NCI-H446 (cell line): ENCODE data around the gene MBNL3.

Experiments used
- DNase-seq, 2 experiments: peaks; one replicate each; lab custom pipeline; 2025; lab: John Stamatoyannopoulos, UW

The MBNL3 gene, protein sequence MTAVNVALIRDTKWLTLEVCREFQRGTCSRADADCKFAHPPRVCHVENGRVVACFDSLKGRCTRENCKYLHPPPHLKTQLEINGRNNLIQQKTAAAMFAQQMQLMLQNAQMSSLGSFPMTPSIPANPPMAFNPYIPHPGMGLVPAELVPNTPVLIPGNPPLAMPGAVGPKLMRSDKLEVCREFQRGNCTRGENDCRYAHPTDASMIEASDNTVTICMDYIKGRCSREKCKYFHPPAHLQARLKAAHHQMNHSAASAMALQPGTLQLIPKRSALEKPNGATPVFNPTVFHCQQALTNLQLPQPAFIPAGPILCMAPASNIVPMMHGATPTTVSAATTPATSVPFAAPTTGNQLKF

DNA sequence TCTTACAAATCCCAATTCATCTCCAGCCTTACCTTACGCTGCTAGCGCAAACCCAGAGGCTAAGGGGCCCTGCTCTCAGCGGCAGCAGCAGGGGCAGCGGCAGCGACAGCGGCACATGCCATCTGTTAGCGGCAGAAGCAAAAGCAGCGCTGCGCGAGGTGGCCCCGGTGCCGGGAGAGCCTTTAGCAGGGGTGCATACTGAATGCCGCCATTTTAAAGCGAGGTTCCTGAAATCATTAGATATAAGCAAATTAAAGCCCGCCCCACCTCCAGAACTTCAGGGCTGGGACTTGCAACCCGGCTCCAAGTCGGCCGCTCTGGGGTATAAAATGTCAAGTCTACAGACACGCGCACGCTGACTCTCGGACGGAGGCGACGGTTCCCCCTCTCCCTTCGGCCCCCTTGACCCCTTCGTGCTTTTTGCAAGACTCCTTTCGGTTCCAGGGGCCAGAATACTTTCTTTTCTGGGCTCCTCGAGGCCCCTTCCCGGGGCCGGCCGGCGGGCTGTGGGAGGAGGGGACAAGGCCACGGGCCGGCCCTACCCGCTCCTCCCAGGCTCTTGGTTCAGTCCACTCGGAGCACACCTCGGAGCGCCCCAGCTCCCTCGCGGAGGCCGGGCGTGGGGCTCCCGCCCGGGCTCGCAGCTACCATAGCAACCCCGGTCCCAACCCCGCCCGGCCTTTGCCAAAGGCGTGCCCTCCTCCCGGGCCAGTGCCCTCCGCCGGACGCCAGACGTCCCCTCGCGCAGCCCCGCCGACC is at the start of gene MBNL3:
Gene MBNL3 (minus strand): TSS at position 220 of the 759 bp plus-strand sequence. CDS start 49,427 bp downstream, outside the sequence.
- DNase-seq: peak in 1 of 2 experiments; percentile 25

DNA sequence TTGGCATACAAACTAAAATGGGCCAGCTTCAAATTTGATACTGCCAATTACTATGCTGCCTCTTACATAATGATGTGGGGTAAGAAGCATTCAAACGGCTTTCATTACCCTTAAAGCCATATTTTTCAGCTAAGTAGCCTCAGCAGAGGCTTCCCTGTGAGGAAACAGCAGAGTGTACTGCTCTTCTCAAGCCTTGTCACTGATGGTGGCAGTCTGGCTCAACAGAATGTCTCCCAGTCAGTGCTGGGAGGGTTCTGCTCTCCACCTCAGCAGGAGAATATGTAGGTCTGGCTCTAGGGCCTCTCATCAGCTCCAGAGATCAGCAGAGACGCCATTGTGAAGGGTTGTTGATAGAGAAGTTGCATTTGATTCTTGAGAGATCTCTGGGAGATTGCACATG is 44.6 kb upstream of the MBNL3 start:
- no peak for DNase-seq

DNA sequence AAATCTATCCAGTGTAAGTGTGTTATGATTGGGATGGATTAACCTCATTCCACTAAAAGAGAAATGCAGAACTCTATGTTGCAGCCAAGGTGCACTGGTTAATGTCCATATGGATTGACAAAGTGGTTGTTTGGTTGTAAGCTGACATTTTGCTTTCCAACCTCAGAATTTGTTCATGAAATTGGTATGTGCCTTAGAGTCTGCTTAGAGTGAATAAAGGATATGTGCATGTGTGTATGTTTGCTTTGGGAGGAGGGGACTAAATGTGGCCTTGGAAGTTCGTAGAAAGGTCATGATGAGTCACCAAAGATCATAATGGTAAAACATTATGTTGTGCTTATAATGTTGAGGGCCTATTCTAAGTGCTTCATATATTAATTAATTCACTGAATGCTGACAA is 44.1 kb upstream of the MBNL3 start:
- no peak for DNase-seq

DNA sequence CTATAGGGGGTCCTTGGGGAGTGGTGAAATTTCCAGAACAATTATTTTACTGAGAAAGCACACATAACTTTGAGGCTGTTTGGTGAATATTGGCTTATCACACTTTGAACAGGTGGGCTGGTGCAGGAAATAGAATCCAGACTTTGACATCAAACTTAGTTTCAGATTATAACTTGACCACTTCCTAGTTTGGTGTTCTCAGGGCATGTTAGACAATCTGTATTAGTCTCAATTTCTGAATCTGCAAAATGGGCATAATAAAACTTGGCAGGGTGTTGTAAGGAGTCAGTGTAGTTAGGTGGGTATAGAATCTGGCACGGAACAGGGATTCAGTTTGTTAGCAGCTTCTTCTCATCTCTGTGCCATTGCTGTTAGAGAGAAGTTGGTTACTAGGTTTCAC is 43.3 kb upstream of the MBNL3 start:
- no peak for DNase-seq

DNA sequence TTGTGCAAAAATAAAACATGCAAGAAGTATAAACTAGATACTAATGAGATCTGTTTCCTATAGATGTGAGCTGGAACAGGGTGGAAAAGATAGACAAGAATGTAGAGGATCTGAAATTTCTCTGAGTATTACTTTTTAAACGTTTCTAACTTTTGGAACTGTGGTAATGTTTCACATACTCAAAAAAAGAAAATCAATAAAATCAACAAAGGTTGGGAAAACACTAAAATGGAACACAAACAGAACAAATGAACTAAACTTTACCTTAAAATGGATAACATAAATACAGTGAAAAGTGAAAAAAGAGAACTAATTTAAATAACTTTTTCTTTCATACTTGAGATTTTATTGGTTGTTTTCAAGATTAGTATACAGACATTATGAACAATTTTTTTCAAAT is 32.0 kb upstream of the MBNL3 start:
- no peak for DNase-seq

DNA sequence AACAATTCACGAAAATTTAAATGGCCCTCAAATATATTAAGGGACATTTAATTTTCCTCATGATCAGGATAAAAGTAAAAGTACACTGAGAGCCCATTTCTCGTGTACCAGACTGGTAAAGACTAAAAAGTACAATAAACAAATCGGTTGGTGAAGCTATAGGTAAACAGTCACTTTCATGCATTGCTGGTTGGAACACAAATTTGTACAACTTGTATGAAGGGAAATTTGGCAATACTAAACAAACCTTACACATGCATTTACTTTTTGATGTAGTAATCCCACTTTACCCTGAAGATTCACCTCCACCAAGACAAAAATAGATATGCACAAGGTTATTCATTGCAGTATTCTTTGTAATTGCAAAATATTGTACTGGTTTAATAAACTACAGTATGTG is 31.4 kb upstream of the MBNL3 start:
- DNase-seq: no peak

DNA sequence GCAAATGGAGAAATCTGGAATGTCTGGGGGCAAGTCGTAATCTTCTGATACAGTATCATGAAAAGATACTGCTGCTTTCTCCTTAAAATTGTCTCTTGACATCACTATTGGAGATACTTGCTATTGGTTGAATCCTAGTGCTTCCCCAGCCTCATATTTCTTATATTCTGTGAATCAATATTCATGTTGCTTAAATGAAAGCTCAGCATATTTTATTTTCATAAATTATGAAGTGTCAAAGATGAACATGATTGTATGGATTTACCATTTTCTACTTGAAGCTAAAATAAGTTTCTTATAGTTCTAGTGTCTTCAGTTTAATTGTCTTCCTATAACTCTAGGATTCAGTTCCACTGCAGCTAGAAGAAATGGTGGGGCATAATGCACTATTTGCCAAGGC is 29.6 kb upstream of the MBNL3 start:
- no peak for DNase-seq

DNA sequence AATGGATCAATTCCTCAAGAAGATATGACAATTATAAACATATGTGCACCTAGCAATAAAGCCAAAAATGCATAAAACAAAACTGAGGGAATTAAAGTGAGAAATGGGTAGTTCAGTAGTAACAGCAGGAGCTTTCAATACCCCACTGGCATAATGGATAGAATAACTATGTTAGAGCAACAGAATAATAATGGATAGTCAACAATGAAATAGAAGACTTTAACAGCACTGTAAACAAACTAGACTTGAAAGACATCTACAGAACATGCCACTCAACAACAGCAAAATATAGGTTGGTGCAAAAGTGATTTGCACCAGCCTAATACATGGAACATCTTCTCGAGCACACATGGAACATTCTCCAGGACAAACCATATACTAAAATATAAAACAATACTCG is 20.0 kb upstream of the MBNL3 start:
- DNase-seq: no peak

DNA sequence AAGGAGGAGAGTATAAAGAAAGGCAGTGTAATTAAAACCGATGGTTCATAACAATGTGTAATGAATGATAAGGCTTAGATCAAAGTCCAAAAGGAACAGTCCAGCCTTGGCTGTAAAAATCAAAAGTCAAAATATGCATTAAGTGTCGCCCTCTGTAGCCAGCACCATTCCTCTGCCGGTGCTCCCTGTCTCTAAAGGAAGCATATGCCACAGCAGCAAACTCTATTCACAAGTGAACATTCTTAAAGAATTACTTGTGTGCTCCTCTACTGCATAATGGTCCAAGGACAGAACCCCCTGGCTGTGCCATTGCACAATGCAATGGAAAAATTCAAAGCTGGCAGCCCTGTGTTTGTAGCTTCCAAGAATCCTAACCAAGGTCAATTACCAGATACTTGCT is 16.3 kb upstream of the MBNL3 start:
- no peak for DNase-seq

DNA sequence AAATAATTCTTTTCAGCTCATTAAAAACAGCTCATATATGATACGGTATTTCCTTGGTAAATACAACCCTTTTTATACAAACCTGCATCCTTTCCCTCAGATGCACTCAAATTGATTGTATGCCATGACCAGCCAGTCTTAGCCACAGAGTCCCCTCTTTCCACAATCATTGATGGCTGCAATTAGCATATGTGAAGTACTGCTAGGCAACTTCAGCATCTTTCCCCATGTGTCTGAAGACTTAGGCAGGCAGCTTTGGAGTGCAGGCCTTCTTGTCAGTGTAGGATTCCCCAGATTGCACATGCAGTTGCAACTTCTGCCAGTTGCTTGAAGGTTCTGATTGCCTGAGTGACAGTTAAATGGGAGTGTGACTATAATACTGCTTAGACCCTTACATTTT is 15.6 kb upstream of the MBNL3 start:
- no peak for DNase-seq

DNA sequence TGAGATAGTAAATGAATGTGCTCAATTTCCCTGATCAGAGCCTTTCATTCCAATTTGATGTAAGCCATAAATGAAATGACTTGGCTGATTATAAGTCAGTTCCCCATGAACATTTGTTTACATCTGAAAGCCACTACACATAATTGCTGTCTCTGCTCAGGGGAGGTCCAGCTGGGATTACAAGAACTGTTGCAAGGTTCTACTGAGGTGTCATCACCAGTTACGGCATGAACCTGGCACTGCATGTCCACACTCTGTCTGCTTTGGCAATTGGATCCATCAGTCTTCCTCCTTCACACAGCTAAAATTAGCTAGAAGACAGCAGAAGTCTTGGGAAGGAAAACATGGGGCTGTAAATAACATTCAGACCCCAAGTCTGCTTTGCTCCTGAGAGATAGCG is 12.8 kb upstream of the MBNL3 start:
- no peak for DNase-seq

DNA sequence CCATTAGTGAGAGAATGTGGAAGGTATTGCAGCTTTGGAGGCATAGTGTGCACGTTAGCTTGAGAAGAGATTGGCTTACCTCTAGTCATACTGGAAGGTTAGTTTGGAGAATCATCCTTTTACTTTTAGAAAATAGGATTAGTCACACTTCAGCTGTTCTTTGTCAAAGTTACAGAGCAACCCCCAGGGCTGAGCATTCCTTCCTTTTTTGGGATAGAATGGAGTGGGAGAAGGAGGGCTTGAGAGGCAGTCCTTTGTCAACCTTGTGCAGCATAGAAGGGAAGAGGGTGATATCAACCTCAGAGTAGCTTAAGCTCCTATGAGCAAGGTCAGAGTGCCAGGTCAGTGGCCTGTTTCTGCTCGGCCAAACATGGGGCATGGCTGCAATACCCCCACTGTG is 8.6 kb upstream of the MBNL3 start:
- no peak for DNase-seq

DNA sequence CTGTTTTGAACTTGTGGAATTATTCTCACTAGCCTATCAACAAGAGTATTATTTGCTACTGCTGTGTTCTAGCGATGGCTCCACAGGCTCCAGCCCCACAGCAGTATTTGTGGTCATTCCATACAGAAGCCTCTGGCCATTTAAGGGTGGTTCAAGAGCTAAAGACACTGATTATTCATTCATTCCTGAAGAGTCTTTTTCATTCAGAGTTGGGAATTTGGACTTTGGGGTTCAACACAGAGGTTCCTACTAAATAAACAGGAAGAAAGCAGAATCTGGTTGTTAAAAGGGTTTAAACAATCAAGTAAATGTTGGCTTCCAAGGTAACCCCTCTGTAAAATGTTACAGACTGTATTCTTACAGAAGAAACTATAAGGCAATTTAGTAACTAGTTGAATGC is 4.3 kb upstream of the MBNL3 start:
- DNase-seq: no peak

DNA sequence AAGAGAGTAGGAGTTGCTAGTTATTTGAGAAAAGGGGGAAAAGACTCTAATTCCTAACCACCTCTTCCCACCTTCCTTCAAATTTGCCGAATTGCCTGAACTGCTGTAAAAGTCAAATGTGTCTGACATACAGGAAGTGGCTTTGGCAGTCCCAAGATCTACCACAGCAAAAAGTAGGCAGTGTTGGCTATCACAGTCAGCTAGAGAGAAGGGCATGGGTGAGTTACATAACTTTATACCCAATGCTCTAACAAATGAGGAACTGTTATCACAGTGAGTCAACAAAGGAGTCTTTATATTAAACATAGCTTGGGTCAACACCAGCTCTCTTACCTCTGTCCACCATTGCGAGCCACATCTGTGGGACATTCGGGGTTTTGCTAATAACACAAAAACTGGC is 2.4 kb upstream of the MBNL3 start:
- DNase-seq: no peak

DNA sequence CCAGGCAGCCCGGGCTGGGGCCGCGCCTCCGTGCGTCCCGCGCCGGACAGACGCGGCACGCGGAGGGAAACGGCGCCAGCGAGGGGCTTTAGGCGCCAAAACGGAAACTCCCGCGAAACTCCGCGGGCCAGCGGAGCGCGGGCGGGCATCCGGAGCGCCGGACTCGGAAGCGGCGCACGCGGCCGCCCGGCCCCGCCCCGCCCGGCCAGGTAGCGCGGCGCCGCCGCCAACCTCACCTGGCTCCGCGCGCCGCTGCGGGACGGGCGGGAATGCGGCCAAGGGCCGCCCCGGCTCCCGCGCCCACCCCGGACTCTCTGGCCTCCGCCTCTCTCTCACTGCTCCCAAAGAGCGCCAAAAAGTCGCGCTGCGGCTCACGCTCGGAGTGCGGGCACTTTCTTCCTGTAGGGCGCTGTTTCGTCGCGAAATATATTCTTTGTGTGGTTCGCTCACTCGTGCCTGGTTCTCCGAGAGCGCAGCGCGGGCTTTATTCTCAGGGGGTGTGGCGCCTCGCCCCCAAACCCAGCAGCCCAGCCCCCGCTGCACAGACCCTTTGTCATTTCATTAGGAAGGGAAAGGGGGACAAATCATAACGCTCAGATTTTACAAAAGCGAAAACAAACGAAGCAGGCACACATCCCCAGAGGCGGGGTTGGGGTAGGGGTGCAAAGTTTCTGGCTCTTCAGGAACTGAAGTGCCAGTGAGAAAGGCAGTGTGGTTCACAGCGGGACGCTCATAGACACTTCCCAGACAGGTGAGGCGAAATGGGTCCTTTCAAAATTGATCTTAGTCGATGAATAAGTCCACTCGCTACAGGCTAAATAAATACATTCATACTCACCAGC is 961 bp upstream of the MBNL3 start:
- peak in 1 of 2 experiments; percentile 25 for DNase-seq

DNA sequence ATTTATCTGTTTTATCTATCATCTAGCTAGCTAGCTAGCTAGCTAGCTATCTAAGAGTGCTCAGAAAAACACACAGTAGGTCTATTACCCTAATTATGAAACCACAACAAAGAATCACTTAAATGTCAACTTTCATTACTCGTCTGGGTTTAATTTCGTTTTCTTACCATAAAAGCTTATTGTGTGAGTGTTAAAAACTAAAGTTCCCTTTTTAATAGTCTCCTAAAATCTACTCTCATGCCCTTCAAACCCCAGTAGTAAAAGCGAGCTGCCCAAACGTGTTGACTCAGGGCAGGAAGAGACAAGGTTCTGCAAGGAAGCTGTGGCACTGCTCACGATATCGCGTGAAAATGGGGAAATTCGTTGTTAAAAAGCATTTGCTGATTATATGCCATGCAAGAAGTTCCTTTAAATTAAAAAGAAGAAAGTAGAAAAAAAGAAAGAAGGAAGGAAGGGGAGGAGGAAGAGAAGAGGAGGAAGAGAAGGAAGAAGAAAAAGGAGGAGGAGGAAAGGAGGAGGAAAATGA is 595 bp downstream of the MBNL3 start:
- no peak for DNase-seq

DNA sequence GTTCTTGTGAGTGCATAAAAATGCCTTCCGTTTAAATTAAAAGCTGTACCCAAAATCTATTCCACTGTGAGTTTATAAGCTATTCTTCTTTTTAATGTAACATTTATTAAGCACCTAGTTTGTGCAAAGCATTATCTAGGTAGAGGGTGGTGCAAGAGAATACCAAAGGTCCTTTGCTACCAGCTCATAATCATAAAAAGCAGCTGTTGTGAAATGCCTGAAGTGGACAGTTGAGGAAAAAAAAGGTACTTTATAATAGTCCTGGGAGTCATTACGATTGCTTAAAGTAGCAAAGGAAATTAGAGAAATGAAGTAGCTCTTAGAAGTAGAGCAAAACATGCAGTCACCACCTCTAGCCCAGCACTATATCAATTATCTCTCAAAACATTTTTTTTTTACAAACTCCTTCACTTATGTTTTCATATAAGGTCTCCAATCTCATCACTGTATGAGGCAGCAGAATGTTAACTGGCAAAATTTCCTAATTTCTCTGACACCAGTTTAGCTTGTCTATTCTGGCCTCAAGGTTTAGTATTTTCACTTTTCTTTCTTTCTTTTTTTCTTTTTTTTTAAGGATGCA is 2.1 kb downstream of the MBNL3 start:
- no peak for DNase-seq

DNA sequence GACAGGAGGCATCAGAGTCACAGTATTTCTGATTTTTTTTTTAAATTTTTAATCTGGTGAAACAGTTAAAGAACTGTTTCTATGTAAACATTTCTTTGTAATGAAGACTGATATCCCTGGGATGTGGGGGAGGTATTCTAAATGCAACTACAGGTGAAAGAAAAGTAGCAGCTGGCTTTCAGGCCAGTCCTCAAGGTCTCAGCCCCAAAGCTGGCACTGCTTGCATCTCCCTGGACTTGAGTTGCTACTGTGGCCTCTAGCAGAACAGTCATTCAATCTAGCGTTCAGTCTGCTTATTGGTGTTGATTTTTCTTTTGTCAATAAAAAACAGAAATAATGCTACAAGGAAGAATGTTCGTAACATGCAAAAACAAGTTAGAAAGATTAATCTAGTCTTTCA is 4.9 kb downstream of the MBNL3 start:
- DNase-seq: no peak

DNA sequence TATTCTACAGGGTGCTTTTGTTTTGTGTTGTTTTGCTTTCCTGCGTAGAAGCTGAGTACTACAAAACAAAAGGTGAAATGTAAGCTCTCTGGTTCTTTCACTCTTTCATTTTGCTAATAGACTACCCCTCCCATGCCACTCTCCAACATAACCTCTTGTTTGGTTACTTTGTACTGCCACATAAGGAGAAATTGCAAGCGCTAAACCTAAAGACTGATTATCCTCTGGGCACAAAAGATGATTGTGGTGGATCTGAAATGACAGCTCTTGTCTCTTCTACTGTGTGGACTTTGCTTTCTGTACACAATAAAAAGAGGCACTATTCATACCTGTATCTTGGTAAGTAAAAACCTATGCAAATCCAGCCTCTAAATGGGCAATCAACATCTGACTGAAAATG is 5.3 kb downstream of the MBNL3 start:
- DNase-seq: no peak

DNA sequence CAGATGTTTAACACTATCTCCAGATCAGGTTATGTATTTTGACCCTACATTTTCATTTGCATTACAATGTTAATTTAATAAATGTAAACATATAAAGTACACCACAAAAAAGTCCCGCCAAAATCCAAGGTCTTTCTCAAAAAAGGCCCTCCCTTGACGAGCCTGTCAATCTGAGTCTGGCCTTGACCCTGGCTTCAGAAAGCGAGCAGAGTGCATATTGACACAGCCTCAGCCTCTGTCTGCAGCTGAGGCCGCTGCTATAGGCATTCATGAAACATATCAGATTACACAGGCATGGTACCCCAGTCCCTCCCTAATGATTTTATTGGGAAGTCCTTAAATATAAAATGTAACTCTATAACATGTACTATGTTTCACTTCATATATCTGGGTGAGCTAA is 6.2 kb downstream of the MBNL3 start:
- DNase-seq: no peak

DNA sequence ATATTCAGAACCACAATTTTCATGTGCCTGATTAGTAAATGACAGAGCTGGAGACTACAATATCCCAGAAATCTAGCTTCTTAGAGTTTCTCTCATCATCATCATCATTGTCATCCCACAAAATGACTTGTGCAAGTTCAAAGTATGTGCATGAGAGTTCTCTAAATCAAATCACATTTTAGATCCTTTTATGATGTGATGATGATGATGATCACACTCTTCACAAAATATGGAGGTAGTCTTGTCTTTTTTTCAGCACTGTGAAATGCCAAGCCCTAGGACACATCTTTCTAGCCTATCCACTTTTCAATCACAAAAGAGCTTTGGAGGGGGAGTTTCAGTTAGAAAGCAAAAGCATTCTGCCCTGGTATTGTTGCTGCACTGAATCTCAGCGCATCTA is 7.4 kb downstream of the MBNL3 start:
- no peak for DNase-seq

DNA sequence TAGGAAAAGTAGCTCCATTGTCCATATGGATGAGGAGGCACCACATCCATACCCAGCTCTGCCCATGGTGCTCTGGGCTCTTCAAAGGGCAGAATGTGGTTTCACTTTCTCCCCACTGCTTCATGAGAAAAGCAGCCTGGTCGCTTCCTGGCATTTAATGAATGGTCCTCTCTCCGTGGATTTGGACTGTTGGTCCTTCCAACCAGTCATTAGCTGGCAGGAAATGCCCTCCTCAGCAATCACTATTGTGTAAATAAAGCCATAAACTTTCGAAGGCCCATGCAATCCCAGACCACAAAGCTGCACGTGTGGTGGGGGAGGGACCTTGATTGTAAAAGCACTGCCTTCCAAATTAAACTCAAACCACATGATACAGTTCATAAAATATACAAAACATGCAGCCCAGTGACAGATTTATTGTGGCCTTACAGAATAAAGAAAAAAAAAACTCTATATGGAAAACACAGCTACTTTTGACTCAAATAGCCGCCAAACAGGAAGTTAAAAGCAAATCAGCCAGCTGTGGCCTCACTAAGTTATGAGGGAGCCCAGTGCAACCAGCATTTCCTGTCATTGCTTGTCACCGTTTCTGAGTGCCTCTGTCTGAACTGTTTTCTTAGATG is 8.1 kb downstream of the MBNL3 start:
- no peak for DNase-seq
